A549 treated with dexamethasone at 1 μM for 4 hours (cell line): ENCODE results near the gene CBY3. TPM values are rescaled to one million over a fixed set of nuclear protein-coding genes. Genes with fewer than 3 reads are reported as not detected.

ENCODE experiments used
- total RNA-seq: library from RNA; stranded (reverse); fragments of 200-300 nt; extraction: Qiagen RNA extraction; gene quantifications from 5 replicates; pipeline ENCODE4 v1.2.3, GENCODE V29; 2022

Gene CBY3
- not detected in 5 replicates for total RNA-seq

GRCh38 chr5:179680780-179681401, at the start of gene CBY3:
CBY3 (minus strand) TSS chr5:179681034; CDS start chr5:179680918, 116 bp downstream.

GRCh38 chr5:179698935-179699615, 18.2 kb upstream of the CBY3 start, which contains the start of gene CANX:
CANX (plus strand) TSS chr5:179698967; CDS start chr5:179705682, 6,715 bp downstream.

Other genes starting within 250 kb of the CBY3 start
- gene RUFY1, start 130.5 kb downstream of the CBY3 start, total RNA-seq = 25.5 to 30.9 TPM (median 27.8 TPM) in 5 replicates
- gene HNRNPH1, start 57.4 kb downstream of the CBY3 start, total RNA-seq = 468 to 530 TPM (median 521 TPM) in 5 replicates
- gene CANX, start 17.9 kb upstream of the CBY3 start, total RNA-seq = 343 to 510 TPM (median 446 TPM) in 5 replicates
- gene MAML1, start 51.8 kb upstream of the CBY3 start, total RNA-seq = 14.3 to 20.3 TPM (median 19.5 TPM) in 5 replicates
- 0.18 to 0.27 TPM (median 0.21 TPM) in 4 of 5 replicates, not detected in the other for gene LTC4S, start 113.0 kb upstream of the CBY3 start, total RNA-seq
- 170 to 190 TPM (median 176 TPM) in 5 replicates for gene MGAT4B, start 125.8 kb upstream of the CBY3 start, total RNA-seq
- 684 to 1,014 TPM (median 753 TPM) in 5 replicates for gene SQSTM1, start 139.9 kb upstream of the CBY3 start, total RNA-seq
- 13.8 to 22.5 TPM (median 18.9 TPM) in 5 replicates for gene MRNIP, start 177.8 kb upstream of the CBY3 start, total RNA-seq
- 48.7 to 76.3 TPM (median 66.5 TPM) in 5 replicates for gene TBC1D9B, start 226.9 kb upstream of the CBY3 start, total RNA-seq